Astrocyte (in vitro differentiated cells and primary cell): ENCODE results near the gene RELN. TPM values are rescaled to one million over a fixed set of nuclear protein-coding genes. Genes with fewer than 3 reads are reported as not detected.
"Not testable (repeated sequence)": the region's sequence is repeated elsewhere in the genome, so short reads cannot be mapped to it uniquely, and the experiment has no call there.

Source experiments
- DNase-seq: peaks from one replicate; pipeline ENCODE4 v3.0.0-alpha.2; 2010; ENCODE audit warnings: low read depth
- FAIRE-seq: peaks from 2 replicates; lab custom pipeline; 2011; peaks lifted over from hg19 to GRCh38; lab: Jason Lieb, UNC
- H2AFZ ChIP-seq: 2 replicates; pipeline ENCODE4 v1.6.0; 2012; ENCODE audit warnings: low read depth, low read length, inconsistent platforms
- H3K27ac ChIP-seq: 2 replicates; pipeline ENCODE4 v1.5.1; 2011; ENCODE audit warnings: low read depth, low read length, inconsistent platforms
- H3K27me3 ChIP-seq: 2 replicates; pipeline ENCODE4 v1.6.0; 2011; ENCODE audit warnings: low read length, inconsistent platforms; ENCODE audit not compliant: insufficient read depth
- H3K36me3 ChIP-seq: 2 replicates; pipeline ENCODE4 v1.5.1; 2011; ENCODE audit warnings: low read length, inconsistent platforms; ENCODE audit not compliant: insufficient read depth
- H3K4me1 ChIP-seq: 2 replicates; pipeline ENCODE4 v1.5.1; 2011; ENCODE audit warnings: low read length, inconsistent platforms; ENCODE audit not compliant: insufficient read depth
- H3K4me2 ChIP-seq: 2 replicates; pipeline ENCODE4 v1.6.0; 2012; ENCODE audit warnings: low read length, inconsistent platforms
- H3K4me3 ChIP-seq: 2 replicates; pipeline ENCODE4 v1.5.1; 2011; ENCODE audit warnings: low read depth, mild to moderate bottlenecking, low read length, inconsistent platforms; ENCODE audit not compliant: insufficient read depth
- H3K79me2 ChIP-seq: 2 replicates; pipeline ENCODE4 v1.6.0; 2012; ENCODE audit warnings: mild to moderate bottlenecking, low read length, inconsistent platforms; ENCODE audit not compliant: insufficient read depth
- H3K9ac ChIP-seq: 2 replicates; pipeline ENCODE4 v1.6.0; 2012; ENCODE audit warnings: mild to moderate bottlenecking, low read length, inconsistent platforms
- H3K9me3 ChIP-seq: 2 replicates; pipeline ENCODE4 v1.5.1; 2012; ENCODE audit warnings: low read depth, mild to moderate bottlenecking, low read length, inconsistent platforms; ENCODE audit not compliant: insufficient read depth
- H4K20me1 ChIP-seq: 2 replicates; pipeline ENCODE4 v1.6.0; 2012; ENCODE audit warnings: low read length, inconsistent platforms; ENCODE audit not compliant: insufficient read depth
- H3K27ac Mint-ChIP-seq: one replicate; pipeline ENCODE4 v1.8.0; 2021; ENCODE audit warnings: mild to moderate bottlenecking, mixed read lengths; ENCODE audit not compliant: unreplicated experiment
- H3K27me3 Mint-ChIP-seq: one replicate; pipeline ENCODE4 v1.8.0; 2021; ENCODE audit warnings: low read depth, mixed read lengths; ENCODE audit not compliant: unreplicated experiment
- H3K36me3 Mint-ChIP-seq: one replicate; pipeline ENCODE4 v1.8.0; 2021; ENCODE audit warnings: low read depth, mixed read lengths; ENCODE audit not compliant: unreplicated experiment
- H3K4me1 Mint-ChIP-seq: one replicate; pipeline ENCODE4 v1.8.0; 2021; ENCODE audit warnings: low read depth, mixed read lengths; ENCODE audit not compliant: unreplicated experiment
- H3K4me3 Mint-ChIP-seq: one replicate; pipeline ENCODE4 v1.8.0; 2021; ENCODE audit warnings: mild to moderate bottlenecking, moderate library complexity, mixed read lengths; ENCODE audit not compliant: unreplicated experiment
- H3K9me3 Mint-ChIP-seq: one replicate; pipeline ENCODE4 v1.8.0; 2021; ENCODE audit warnings: mild to moderate bottlenecking, mixed read lengths; ENCODE audit not compliant: unreplicated experiment
- CTCF ChIP-seq: IDR thresholded peaks from 2 replicates; pipeline ENCODE4 v1.5.1; 2011; ENCODE audit warnings: low read depth, mild to moderate bottlenecking, inconsistent platforms, low read length, moderate library complexity; ENCODE audit not compliant: insufficient read depth
- EZH2 ChIP-seq: IDR thresholded peaks from 2 replicates; pipeline ENCODE4 v1.6.1; 2012; ENCODE audit warnings: mild to moderate bottlenecking, low read length, inconsistent platforms; ENCODE audit not compliant: insufficient read depth
- total RNA-seq: library from RNA; stranded (reverse); gene quantifications from 2 replicates; pipeline ENCODE4 v1.2.1, GENCODE V29; 2021

RELN gene
- total RNA-seq, 1 donor from 2014 or later, result 0.98 TPM

GRCh38 chr7:103501206-103501605 lies 488.3 kb downstream of the RELN start:
- Histone ChIP-seq H3K4me2 (no peak overlapping the region), H4K20me1 (no peaks in the 10 kb centered on the region), H3K36me3 (no peaks in the 10 kb centered on the region), H3K4me1 (no peaks in the 10 kb centered on the region), H3K27ac (no peak overlapping the region), H3K9me3 (no peaks in the 10 kb centered on the region), H3K79me2 (no peaks in the 10 kb centered on the region), H3K27me3 (no peaks in the 10 kb centered on the region), H3K9ac (no peak overlapping the region), H2AFZ (no peak overlapping the region), H3K4me3 (no peak overlapping the region)
- H3K9me3 Mint-ChIP-seq, result peaks cover 4% of the 10 kb centered on the region
- no peak overlapping the region for H3K4me3 Mint-ChIP-seq
- FAIRE-seq (no peak), DNase-seq (no peak)
- no peaks in the 10 kb centered on the region for H3K36me3 Mint-ChIP-seq
- no peak for TF ChIP-seq CTCF
- TF ChIP-seq EZH2, result no peak
- H3K27me3 Mint-ChIP-seq, result no peaks in the 10 kb centered on the region
- H3K4me1 Mint-ChIP-seq, result no peaks in the 10 kb centered on the region
- no peak overlapping the region for H3K27ac Mint-ChIP-seq

GRCh38 chr7:103499976-103500375 lies 489.5 kb downstream of the RELN start:
- DNase-seq, result no peak
- no peak overlapping the region for H2AFZ ChIP-seq
- no peak overlapping the region for H3K4me2 ChIP-seq
- TF ChIP-seq CTCF (no peak), EZH2 (no peak)
- Mint-ChIP-seq H3K4me3 (no peak overlapping the region), H3K9me3 (no peaks in the 10 kb centered on the region), H3K4me1 (no peaks in the 10 kb centered on the region), H3K27me3 (no peaks in the 10 kb centered on the region), H3K27ac (no peak overlapping the region), H3K36me3 (no peaks in the 10 kb centered on the region)
- H3K36me3 ChIP-seq, result no peaks in the 10 kb centered on the region
- no peak overlapping the region for H3K9ac ChIP-seq
- H4K20me1 ChIP-seq, result no peaks in the 10 kb centered on the region
- no peak for FAIRE-seq
- no peak overlapping the region for H3K27ac ChIP-seq
- no peaks in the 10 kb centered on the region for H3K27me3 ChIP-seq
- no peak overlapping the region for H3K4me3 ChIP-seq
- no peaks in the 10 kb centered on the region for H3K79me2 ChIP-seq
- no peaks in the 10 kb centered on the region for H3K9me3 ChIP-seq
- H3K4me1 ChIP-seq, result no peaks in the 10 kb centered on the region

GRCh38 chr7:103487419-103487818 lies 502.0 kb downstream of the RELN start:
- Histone ChIP-seq H3K4me2 (no peak overlapping the region), H3K4me3 (no peak overlapping the region), H3K79me2 (no peaks in the 10 kb centered on the region), H3K9me3 (no peaks in the 10 kb centered on the region), H3K27me3 (no peaks in the 10 kb centered on the region), H2AFZ (no peak overlapping the region), H3K36me3 (no peaks in the 10 kb centered on the region), H3K27ac (no peak overlapping the region), H3K4me1 (no peaks in the 10 kb centered on the region), H4K20me1 (no peaks in the 10 kb centered on the region), H3K9ac (no peak overlapping the region)
- no peak overlapping the region for H3K27ac Mint-ChIP-seq
- TF ChIP-seq EZH2 (no peak), CTCF (no peak)
- no peak overlapping the region for H3K4me3 Mint-ChIP-seq
- FAIRE-seq (no peak), DNase-seq (no peak)
- H3K9me3 Mint-ChIP-seq, result no peaks in the 10 kb centered on the region
- H3K4me1 Mint-ChIP-seq, result no peaks in the 10 kb centered on the region
- H3K27me3 Mint-ChIP-seq, result no peaks in the 10 kb centered on the region
- H3K36me3 Mint-ChIP-seq, result no peaks in the 10 kb centered on the region

GRCh38 chr7:103486873-103487272 lies 502.6 kb downstream of the RELN start:
- not testable (repeated sequence) for H3K4me1 Mint-ChIP-seq, H3K27me3 Mint-ChIP-seq, H3K27ac Mint-ChIP-seq, H3K27ac ChIP-seq, H3K9ac ChIP-seq, H3K4me2 ChIP-seq, H2AFZ ChIP-seq, H3K4me3 ChIP-seq, H3K36me3 Mint-ChIP-seq, H3K36me3 ChIP-seq, H3K9me3 Mint-ChIP-seq, H3K27me3 ChIP-seq, H3K79me2 ChIP-seq, FAIRE-seq, H4K20me1 ChIP-seq, H3K4me1 ChIP-seq, DNase-seq, H3K9me3 ChIP-seq, H3K4me3 Mint-ChIP-seq
